ENCODE results near the gene LDB1.

The LDB1 gene

GRCh38 chr10:102064503-102064867, 55.7 kb downstream of the LDB1 start:
- Mint-ChIP-seq H3K27me3 (no peaks in the 10 kb centered on the region), H3K4me3 (peak overlapping the region; percentile 91), H3K36me3 (peaks cover 1% of the 10 kb centered on the region), H3K9me3 (no peaks in the 10 kb centered on the region), H3K4me1 (peaks cover 28% of the 10 kb centered on the region), H3K27ac (peak overlapping the region; percentile 97)

DNA sequence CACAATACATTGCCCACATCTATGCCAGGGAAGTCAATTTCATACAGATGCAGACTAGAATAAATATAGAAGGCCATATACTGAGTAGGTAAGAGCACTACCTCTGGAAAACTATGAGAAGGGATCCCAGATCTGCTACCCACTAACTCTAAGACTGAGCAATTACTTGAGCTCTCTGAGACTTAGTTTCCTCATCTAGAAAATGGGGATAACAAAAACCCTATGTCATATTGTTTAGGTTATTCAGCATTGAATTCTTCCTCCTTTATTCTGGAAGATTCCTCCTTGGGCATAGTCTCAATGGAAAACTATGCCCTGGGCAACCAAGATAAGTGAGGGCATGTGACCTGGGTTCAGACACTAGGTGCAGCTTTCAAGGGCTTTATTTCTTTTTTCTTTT, 60.2 kb downstream of the LDB1 start:
- Mint-ChIP-seq H3K4me1 (peaks cover 18% of the 10 kb centered on the region), H3K4me3 (no peak overlapping the region)

More for the DNA sequence above, 60.2 kb downstream of the LDB1 start:
- Mint-ChIP-seq H3K9me3 (no peaks in the 10 kb centered on the region), H3K36me3 (no peaks in the 10 kb centered on the region), H3K27ac (no peak overlapping the region), H3K27me3 (no peaks in the 10 kb centered on the region)

All from activated naive CD4-positive, alpha-beta T cell treated with anti-CD3 and anti-CD28 coated beads, Interleukin-2, amount 50 U/mL, for 24 hours (primary cell).